K562 (cell line): ENCODE measurements around the gene PRCP. TPM values are rescaled to one million over a fixed set of nuclear protein-coding genes. Genes with fewer than 3 reads are reported as not detected.

Source experiments
- AFF1 ChIP-seq, 2 experiments: fragments of 450-650 bp; IDR thresholded peaks; 2 replicates each; pipeline ENCODE4 v1.6.1; 2018; ENCODE audit warnings: mild to moderate bottlenecking in 2 of 2, low read depth in 1 of 2; ENCODE audit not compliant: partially characterized antibody in 2 of 2
- COPS2 ChIP-seq: fragments of 450-650 bp; conservative IDR thresholded peaks from 2 replicates; pipeline ENCODE4 v1.6.1; 2016; ENCODE audit warnings: mild to moderate bottlenecking, moderate library complexity
- E2F8 ChIP-seq: fragments of 450-650 bp; IDR thresholded peaks from 2 replicates; pipeline ENCODE4 v1.7.1; 2018; ENCODE audit warnings: mild to moderate bottlenecking, low read depth; ENCODE audit not compliant: partially characterized antibody
- EP400 ChIP-seq: fragments of 450-650 bp; IDR thresholded peaks from 2 replicates; pipeline ENCODE4 v1.6.1; 2017; ENCODE audit warnings: antibody characterized with exemption, mild to moderate bottlenecking, moderate library complexity
- FOXJ2 ChIP-seq: fragments of 200-800 bp; sonication (Bioruptor generic); IDR thresholded peaks from 2 replicates; pipeline ENCODE4 v1.6.1; 2016; ENCODE audit warnings: missing genetic modification characterization, missing compliant biosample characterization
- MLLT1 ChIP-seq, 2 experiments: fragments of 450-650 bp; IDR thresholded peaks; 2 replicates each; pipeline ENCODE4 v1.6.1; 2016
- POLR2H ChIP-seq: IDR thresholded peaks from 2 replicates; pipeline ENCODE4 v1.6.1; 2016; ENCODE audit warnings: missing genetic modification characterization, low read depth, mild to moderate bottlenecking, control low read depth, missing compliant biosample characterization, moderate library complexity
- SIN3A ChIP-seq, 2 experiments: fragments of 150-350 bp in 1 of 2; IDR thresholded peaks; 2 replicates each; pipeline ENCODE4 v1.6.1; 2011 to 2016; ENCODE audit warnings: borderline replicate concordance in 2 of 2, low read depth in 2 of 2, low read length in 2 of 2, mild to moderate bottlenecking in 2 of 2, moderate library complexity in 2 of 2; ENCODE audit not compliant: control insufficient read depth in 1 of 2
- STAT6 ChIP-seq: sonication (generic); formaldehyde crosslinking; IDR thresholded peaks from 2 replicates; pipeline ENCODE4 v1.8.1; 2023; ENCODE audit warnings: mild to moderate bottlenecking, missing genetic modification reagents
- TSHZ1 ChIP-seq: fragments of 250-450 bp; sonication (Bioruptor Pico); IDR thresholded peaks from 2 replicates; pipeline ENCODE4 v1.4.0; 2020; ENCODE audit warnings: mild to moderate bottlenecking, moderate library complexity
- polyA plus RNA-seq, 8 experiments: library from polyadenylated mRNA; depleted of rRNA in 4 of 8; stranded (reverse) in 5 of 8; unstranded in 3 of 8; fragments of >200 nt; fragmentation: Nextera tagmentation in 2 of 8; fragmentation: Illumina TruSeq in 1 of 8; extraction: Ambion mirVana in 2 of 8; extraction: Trizol in 1 of 8; gene quantifications; 2 replicates each; pipeline versions ENCODE4 v1.2.1 to v1.2.3, GENCODE V29; 2011 to 2014; ENCODE audit warnings: inconsistent platforms in 1 of 8, missing spikeins in 1 of 8
- total RNA-seq, 7 experiments: library from RNA; depleted of rRNA in 6 of 7; stranded (reverse); fragments of >200 nt in 6 of 7; fragmentation: Illumina TruSeq in 2 of 7; extraction: Trizol in 2 of 7; gene quantifications; 2 replicates each; pipeline versions ENCODE4 v1.2.1 to v1.2.3, GENCODE V29; 2011 to 2021; ENCODE audit warnings: low replicate concordance in 1 of 7

Gene PRCP
- total and polyA plus RNA-seq, 9 of the 15 experiments (the other 6 are each of a cell fraction or from before 2014, with no cell fraction given), result 9.5 to 43.1 (median 23.2) TPM

- TF ChIP-seq AFF1 (IDR thresholded peaks at IDR 0.05; ENCODE audit: low read depth in 1 of 2, partially characterized antibody in 2 of 2) (peak in 1 of 2 experiments; percentile 17), SIN3A (IDR thresholded peaks at IDR 0.05; ENCODE audit: borderline replicate concordance in 2 of 2, control insufficient read depth in 1 of 2, low read depth in 2 of 2, low read length in 2 of 2) (peak in 1 of 2 experiments; percentile 95; a peak in 1 of 4 replicates), EP400 (peak; percentile 61), FOXJ2 (tag) (no peak), TSHZ1 (no peak), MLLT1 (IDR thresholded peaks at IDR 0.05) (0 out of 4 replicates have a peak, but pooled peaks of 1 of the 2 experiments have one; percentile 26), E2F8 (peak; percentile 90), POLR2H (tag) (no peak; the same call in 1 of the 2 replicates), COPS2 (no peak), STAT6 (no peak)
Measured at GRCh38 chr11:82901165-82901921, 1.1 kb upstream of the PRCP start, which contains the start of gene DDIAS (continued).
